Fibroblast of the aortic adventitia (primary cell): ENCODE data around the gene RIPPLY2. TPM values are rescaled to one million over a fixed set of nuclear protein-coding genes. Genes with fewer than 3 reads are reported as not detected.

Experiments used
- DNase-seq: peaks from one replicate; pipeline ENCODE4 v3.0.0-alpha.2; 2010; ENCODE audit warnings: low read depth
- H3K4me3 ChIP-seq: 2 replicates; pipeline ENCODE4 v1.5.1; 2011; ENCODE audit warnings: low read depth, mild to moderate bottlenecking, control low read depth, low read length, moderate library complexity
- total RNA-seq: library from RNA; depleted of rRNA; stranded (reverse); fragments of >200 nt; gene quantifications from 2 replicates; pipeline ENCODE4 v1.2.3, GENCODE V29; 2012; ENCODE audit warnings: low replicate concordance
- TF ChIP-seq, protein P1 (sequence below): IDR thresholded peaks from 2 replicates; pipeline ENCODE4 v1.5.1; 2011; ENCODE audit warnings: mild to moderate bottlenecking, low read length, control low read depth, inconsistent platforms; ENCODE audit not compliant: insufficient read depth

RIPPLY2 gene
- total RNA-seq, 1 donor: not detected

DNA sequence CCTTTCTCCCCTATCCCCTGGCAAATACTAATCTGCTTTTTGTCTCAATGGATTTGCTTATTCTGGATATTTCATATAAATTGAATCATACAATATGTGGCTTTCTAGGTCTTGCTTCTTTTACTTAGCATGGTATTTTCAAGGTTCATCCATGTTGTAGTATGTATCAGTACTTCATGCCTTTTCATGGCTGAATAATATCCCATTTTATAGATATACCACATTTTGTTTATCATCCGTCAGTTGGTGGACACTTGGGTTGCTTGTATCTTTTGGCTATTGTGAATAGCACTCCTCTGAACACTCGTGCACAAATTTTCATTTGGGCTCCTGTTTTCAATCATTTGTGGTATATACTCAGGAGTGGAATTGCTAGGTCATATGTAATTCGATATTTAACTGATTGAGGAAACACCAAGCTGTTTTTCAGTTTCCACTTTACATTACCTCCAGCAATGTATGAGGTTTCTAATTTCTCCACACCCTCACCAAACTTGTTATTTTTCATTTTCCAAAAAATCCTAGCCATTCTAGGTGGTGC is 30.5 kb upstream of the RIPPLY2 start:
- no peak overlapping the region for H3K4me3 ChIP-seq
- TF ChIP-seq, protein P1, sequence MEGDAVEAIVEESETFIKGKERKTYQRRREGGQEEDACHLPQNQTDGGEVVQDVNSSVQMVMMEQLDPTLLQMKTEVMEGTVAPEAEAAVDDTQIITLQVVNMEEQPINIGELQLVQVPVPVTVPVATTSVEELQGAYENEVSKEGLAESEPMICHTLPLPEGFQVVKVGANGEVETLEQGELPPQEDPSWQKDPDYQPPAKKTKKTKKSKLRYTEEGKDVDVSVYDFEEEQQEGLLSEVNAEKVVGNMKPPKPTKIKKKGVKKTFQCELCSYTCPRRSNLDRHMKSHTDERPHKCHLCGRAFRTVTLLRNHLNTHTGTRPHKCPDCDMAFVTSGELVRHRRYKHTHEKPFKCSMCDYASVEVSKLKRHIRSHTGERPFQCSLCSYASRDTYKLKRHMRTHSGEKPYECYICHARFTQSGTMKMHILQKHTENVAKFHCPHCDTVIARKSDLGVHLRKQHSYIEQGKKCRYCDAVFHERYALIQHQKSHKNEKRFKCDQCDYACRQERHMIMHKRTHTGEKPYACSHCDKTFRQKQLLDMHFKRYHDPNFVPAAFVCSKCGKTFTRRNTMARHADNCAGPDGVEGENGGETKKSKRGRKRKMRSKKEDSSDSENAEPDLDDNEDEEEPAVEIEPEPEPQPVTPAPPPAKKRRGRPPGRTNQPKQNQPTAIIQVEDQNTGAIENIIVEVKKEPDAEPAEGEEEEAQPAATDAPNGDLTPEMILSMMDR: no peak
- DNase-seq: no peak

DNA sequence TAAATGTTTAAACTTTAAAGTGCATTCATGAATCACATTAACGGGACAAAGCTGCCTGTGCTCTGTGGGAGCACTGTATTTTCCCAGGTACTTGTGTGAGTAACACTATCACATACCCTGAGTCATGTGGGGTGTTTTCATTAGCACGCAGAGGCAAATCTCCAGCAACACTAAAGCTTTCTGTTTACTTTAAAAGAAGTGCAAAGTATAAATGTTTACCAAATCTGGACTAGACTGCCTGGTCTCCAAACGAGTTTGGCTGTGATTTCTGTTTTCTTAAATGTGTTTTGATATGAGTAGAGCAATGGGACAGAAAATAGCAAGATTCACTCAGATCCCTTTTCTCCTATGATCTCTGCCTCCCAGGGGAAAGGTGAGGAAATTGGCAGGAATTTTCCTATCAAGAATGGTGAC is 28.8 kb upstream of the RIPPLY2 start:
- TF ChIP-seq, protein P1: no peak
- peak; percentile 23 for DNase-seq
- no peak overlapping the region for H3K4me3 ChIP-seq

DNA sequence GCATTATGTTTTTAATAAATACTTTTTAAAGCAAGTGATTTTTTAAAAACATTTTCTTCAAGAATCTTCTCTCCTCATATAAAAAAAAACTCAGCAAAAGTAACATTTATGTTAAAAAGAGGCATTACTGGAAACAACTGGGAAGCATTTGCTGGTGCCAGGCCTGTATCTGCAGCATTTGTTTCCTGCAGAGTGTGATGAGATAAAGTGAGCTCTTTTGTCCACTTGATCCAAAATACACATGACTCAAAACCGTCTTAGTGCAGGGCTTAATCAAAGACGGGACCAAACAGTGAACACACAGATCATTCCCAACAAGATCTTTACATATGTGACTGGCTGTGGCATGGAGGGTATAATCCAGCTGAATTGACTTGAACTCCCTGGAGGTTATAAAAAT is 28.3 kb upstream of the RIPPLY2 start:
- TF ChIP-seq, protein P1: no peak
- DNase-seq: peak; percentile 7
- H3K4me3 ChIP-seq: no peak overlapping the region

DNA sequence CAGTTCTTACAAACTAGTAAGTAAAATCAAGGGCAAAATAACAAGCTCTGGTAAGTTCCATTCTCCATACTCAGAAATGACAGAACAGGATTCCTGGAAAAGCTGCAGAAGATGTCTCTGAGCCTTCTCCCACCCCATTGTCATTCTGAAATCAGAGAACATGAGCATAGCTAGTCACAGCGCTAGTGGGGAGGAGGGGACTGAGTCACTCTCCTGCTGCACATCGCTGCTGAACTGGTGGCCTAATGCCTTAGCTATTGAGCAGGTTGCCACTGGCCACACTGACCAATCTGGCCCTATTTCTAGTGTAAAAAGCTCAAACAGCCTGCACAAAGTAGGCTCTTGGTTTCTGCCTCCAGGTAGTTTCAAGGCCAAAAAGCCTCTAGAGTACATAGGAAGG is 26.1 kb upstream of the RIPPLY2 start:
- H3K4me3 ChIP-seq: no peak overlapping the region
- TF ChIP-seq, protein P1: no peak
- no peak for DNase-seq

DNA sequence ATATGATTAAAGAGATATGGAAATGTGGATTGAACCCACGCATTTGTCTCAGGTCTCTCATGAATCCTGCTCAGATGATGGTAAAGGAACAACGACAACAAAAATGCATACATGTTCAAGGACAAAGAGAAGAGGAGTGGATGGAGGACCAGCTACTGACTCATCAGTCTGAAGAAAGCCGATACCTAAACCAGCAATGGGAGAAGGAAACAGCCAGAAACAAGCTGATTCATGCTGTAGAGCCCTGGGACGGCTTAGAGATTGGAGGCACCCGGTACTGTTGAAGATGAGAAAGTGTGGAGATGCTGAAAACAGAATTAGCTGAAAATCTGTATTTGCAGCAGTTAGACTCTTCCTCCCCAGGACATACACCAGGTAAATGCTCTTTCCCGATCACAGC is 14.4 kb upstream of the RIPPLY2 start:
- no peak for DNase-seq
- TF ChIP-seq, protein P1: no peak

DNA sequence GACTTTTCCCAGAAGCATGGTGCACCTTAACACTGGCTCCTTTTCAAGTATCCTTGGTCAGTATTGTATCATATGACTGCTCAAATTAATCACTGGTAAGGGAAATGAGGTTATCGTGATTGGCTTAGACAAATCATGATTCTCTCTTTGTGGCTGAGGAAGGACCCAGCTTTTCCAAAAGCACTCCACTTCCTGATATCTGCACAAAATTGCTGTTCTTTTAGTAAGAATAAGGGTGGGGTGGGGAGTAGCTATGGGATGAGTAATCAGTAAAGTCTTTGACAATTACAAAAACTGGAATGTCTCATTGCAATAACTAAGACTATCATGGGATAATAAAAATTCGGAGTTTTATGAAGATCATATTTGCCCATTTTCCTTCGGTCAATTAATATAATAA is 9.0 kb upstream of the RIPPLY2 start:
- DNase-seq: no peak
- TF ChIP-seq, protein P1: no peak
- no peak overlapping the region for H3K4me3 ChIP-seq

More for the DNA sequence above, 14.4 kb upstream of the RIPPLY2 start:
- H3K4me3 ChIP-seq: no peak overlapping the region

DNA sequence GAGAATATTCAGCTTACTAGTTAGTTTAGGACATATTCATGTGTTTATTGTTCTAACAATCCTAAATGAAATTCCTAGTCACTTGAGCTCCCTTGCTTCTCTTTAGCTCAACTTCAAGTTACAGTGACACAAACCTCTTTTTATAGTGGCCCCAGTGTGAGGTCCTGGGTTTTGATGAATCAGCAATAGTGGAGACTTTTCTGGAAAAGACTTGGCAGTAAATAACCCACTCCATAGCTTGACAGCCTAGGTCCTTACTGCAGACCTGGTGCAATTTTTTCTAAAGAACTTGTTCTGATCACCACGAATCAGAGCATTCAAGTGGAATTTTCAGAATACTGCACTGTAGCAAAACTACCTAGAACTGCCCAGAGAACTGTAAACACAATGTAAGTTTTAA is 6.9 kb upstream of the RIPPLY2 start:
- TF ChIP-seq, protein P1: no peak
- no peak overlapping the region for H3K4me3 ChIP-seq
- no peak for DNase-seq
